Small intestine (tissue), 7 donors: ENCODE results near the gene LGALS9C. TPM values are rescaled to one million over a fixed set of nuclear protein-coding genes. Genes with fewer than 3 reads are reported as not detected.
"Not testable (repeated sequence)": the region's sequence is repeated elsewhere in the genome, so short reads cannot be mapped to it uniquely, and the experiment has no call there.

Source experiments
- DNase-seq, 2 donors: peaks; one replicate each; pipeline versions ENCODE4 v3.0.0 to v3.0.0-alpha.2; 2013
- FAIRE-seq: peaks from 2 replicates; lab custom pipeline; 2012; peaks lifted over from hg19 to GRCh38; lab: Jason Lieb, UNC
- H3K27ac ChIP-seq, 3 donors: one replicate each; pipeline ENCODE4 v1.5.1; 2013; ENCODE audit warnings: low read length in 2 of 3, mild to moderate bottlenecking in 2 of 3, control low read depth in 1 of 3, inconsistent platforms in 1 of 3, low read depth in 1 of 3, moderate library complexity in 1 of 3
- H3K27me3 ChIP-seq, 3 donors: one replicate each; pipeline ENCODE4 v1.6.1; 2013; ENCODE audit warnings: low read length in 3 of 3, inconsistent platforms in 1 of 3; ENCODE audit not compliant: control insufficient read depth in 3 of 3, insufficient read depth in 3 of 3
- H3K36me3 ChIP-seq, 3 donors: one replicate each; pipeline ENCODE4 v1.6.1; 2013; ENCODE audit warnings: low read length in 3 of 3, inconsistent platforms in 1 of 3, low read depth in 1 of 3, mild to moderate bottlenecking in 1 of 3, moderate library complexity in 1 of 3; ENCODE audit not compliant: control insufficient read depth in 3 of 3, insufficient read depth in 2 of 3
- H3K4me1 ChIP-seq, 3 donors: one replicate each; pipeline ENCODE4 v1.6.1; 2013; ENCODE audit warnings: low read length in 2 of 3, inconsistent platforms in 1 of 3, low read depth in 1 of 3, mild to moderate bottlenecking in 1 of 3, moderate library complexity in 1 of 3; ENCODE audit not compliant: control insufficient read depth in 3 of 3, insufficient read depth in 2 of 3
- H3K4me3 ChIP-seq, 3 donors: one replicate each; pipeline ENCODE4 v1.5.1; 2013; ENCODE audit warnings: low read length in 3 of 3, control low read depth in 1 of 3, inconsistent platforms in 1 of 3, low read depth in 1 of 3, mild to moderate bottlenecking in 1 of 3, moderate library complexity in 1 of 3
- H3K9me3 ChIP-seq, 2 donors: one replicate each; pipeline ENCODE4 v1.6.1; 2013; ENCODE audit warnings: low read depth in 1 of 2, low read length in 1 of 2; ENCODE audit not compliant: control insufficient read depth in 2 of 2, insufficient read depth in 1 of 2
- WGBS, 3 donors: extraction: QIAGEN DNeasy Blood & Tissue Kit; methylation state at CpG; one replicate each; pipeline ENCODE4 v1.1.7; 2013; 5-methylcytosine and 5-hydroxymethylcytosine counted together
- polyA plus RNA-seq, 4 donors: library from polyadenylated mRNA; stranded (reverse) in 3 of 4; unstranded in 1 of 4; fragments of 200-250 nt in 3 of 4; fragments of 120-200 nt in 1 of 4; gene quantifications; one replicate each; pipeline versions ENCODE4 v1.2.1 to v1.2.3, GENCODE V29; 2013
- donor health status: healthy with polysubstance abuse.
- donor health status: control.
- donor health status: control.
- donor health status: Bipolar disorder and iron deficiency.
- donor health status: healthy.

Gene LGALS9C
- polyA plus RNA-seq, 4 donors = 1.2 to 18.0 (median 7.2) TPM

DNA sequence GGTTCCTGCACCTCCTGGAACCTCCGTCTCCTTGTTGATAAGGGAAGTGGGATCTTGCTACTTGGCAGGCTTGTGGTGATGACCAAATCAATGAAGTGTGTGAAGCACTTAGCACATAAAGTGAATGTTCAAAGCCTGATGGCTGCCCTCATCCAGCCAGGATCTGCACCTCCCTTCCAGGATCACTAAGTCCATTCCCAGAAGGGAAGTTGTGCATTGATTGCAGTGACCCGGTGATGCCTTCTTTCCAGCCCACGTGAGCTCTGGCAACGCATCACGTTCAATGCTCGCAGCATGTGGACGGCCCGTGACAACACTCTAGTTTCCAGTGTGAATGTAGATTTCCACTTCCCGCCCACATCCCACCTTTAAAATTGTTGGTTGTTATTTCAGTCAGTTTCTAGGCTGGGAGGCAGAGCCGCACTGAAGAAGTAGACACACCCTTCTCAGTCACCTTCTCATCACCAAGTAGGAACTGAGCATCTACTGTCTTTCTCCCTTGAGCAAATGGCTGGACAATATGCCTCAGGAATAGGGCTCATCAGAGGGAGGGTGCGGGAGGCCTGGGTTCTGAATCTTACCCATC is 6.2 kb upstream of the LGALS9C start:
- not testable (repeated sequence) for H3K27me3 ChIP-seq, H3K9me3 ChIP-seq, H3K36me3 ChIP-seq, H3K4me3 ChIP-seq, H3K27ac ChIP-seq, H3K4me1 ChIP-seq, FAIRE-seq, DNase-seq
- 48 to 79% (median 67%) methylated on average over 2 to 7 of the region's 11 CpGs for WGBS, 3 donors

- not testable (repeated sequence) for H3K9me3 ChIP-seq, H3K4me1 ChIP-seq, H3K36me3 ChIP-seq, DNase-seq, FAIRE-seq, H3K27ac ChIP-seq, H3K27me3 ChIP-seq, H3K4me3 ChIP-seq
- WGBS, 3 donors = 74 to 100% (median 93%) methylated on average over 2 to 3 of the region's 4 CpGs
These were observed 2.6 kb upstream of the LGALS9C start for GRCh38 chr17:18473967-18474366.

GRCh38 chr17:18474754-18475153 is 1.8 kb upstream of the LGALS9C start:
- H3K9me3 ChIP-seq, H3K36me3 ChIP-seq, H3K27ac ChIP-seq, DNase-seq, H3K4me3 ChIP-seq, H3K27me3 ChIP-seq, FAIRE-seq, H3K4me1 ChIP-seq: not testable (repeated sequence)
- 65 to 85% (median 80%) methylated on average over 5 to 7 of the region's 7 CpGs for WGBS, 3 donors

GRCh38 chr17:18477367-18477766 is 778 bp downstream of the LGALS9C start:
- FAIRE-seq, H3K27ac ChIP-seq, H3K36me3 ChIP-seq, H3K9me3 ChIP-seq, H3K4me3 ChIP-seq, H3K4me1 ChIP-seq, H3K27me3 ChIP-seq, DNase-seq: not testable (repeated sequence)
- 21 to 71% (median 40%) methylated on average over 2 of the region's 5 CpGs for WGBS, 3 donors

GRCh38 chr17:18478362-18478761 is 1.8 kb downstream of the LGALS9C start:
- not testable (repeated sequence) for H3K36me3 ChIP-seq, DNase-seq, H3K4me3 ChIP-seq, H3K9me3 ChIP-seq, H3K27ac ChIP-seq, H3K27me3 ChIP-seq, FAIRE-seq, H3K4me1 ChIP-seq
- WGBS, 3 donors = 64 to 97% (median 80%) methylated on average over 1 to 7 of the region's 12 CpGs

DNA sequence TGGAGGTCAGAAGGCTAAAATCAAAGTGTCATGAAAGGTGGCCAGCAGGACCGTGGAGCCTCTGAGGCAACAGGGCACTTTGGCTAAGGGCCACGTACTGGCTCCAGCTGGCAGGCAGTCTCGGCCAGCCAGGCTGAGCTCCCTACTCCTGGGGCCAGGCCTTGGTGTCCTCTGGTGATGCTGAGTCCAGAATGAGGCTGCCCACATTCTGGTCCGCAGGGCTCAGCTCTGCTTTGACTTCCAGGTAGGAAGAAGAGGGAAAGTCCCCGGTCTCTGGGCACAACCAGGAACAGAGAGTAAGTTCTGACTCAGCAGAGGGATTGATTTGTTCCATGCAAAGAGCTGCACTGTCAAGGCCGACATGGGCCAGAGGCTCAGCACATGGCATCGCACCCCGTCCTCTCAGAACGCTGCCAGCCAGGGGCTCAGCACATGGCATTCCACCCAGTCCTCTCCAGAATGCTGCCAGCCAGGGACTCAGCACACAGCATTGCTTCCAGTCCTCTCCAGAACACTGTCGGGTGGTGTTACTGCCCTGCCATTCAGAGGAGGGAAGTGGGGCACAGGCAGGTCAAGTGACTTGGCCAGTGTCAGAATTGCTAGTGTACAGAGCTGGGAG is 2.5 kb downstream of the LGALS9C start:
- H3K4me3 ChIP-seq, H3K9me3 ChIP-seq, H3K36me3 ChIP-seq, H3K27me3 ChIP-seq, H3K27ac ChIP-seq, FAIRE-seq, H3K4me1 ChIP-seq: not testable (repeated sequence)
- DNase-seq = peak in 1 of 2 donors; percentile 49
- 30 to 65% (median 60%) methylated on average over 3 to 5 of the region's 10 CpGs for WGBS, 3 donors

DNA sequence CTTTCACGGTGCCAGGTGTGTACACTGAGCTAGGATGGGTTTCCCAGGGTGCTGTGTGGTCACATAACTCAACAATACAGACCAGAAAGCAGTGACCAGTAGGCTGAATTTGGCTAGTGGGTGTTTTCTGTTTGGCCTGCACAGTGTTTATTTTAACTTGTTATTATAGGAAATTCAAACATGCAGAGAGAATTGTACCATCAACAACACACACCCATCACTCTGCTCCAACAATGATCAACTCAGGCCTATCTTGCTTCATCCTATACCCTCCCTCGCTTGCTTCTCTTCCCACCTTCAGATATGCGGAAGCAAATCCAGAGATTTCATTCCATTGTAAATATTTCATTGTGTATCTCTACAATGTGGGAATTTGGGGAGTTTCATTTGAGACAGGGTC is 5.2 kb downstream of the LGALS9C start:
- H3K9me3 ChIP-seq, H3K27me3 ChIP-seq, FAIRE-seq, H3K4me3 ChIP-seq, H3K4me1 ChIP-seq, H3K36me3 ChIP-seq, DNase-seq, H3K27ac ChIP-seq: not testable (repeated sequence)
- WGBS, 3 donors = 87 to 100% (median 89%) methylated on average over 2 of the region's 3 CpGs

DNA sequence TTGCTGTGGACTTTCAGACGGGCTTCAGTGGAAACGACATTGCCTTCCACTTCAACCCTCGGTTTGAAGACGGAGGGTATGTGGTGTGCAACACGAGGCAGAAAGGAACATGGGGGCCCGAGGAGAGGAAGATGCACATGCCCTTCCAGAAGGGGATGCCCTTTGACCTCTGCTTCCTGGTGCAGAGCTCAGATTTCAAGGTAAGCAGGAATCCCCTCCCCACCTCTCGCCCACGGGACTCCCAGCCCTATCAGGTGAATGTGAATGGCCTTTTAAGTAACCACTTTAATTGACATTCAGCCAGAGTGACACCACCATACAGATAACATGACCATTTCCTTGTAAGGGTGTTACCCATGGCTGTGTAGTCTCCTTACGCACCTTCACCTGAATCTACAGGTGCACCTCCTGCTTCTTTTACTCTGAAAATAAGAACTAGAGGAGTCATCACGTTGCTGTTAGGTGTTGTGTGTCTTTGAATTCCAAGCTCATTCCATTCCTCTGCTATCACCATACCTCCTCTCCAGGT is 9.4 kb downstream of the LGALS9C start:
- FAIRE-seq = not testable (repeated sequence)
- WGBS, 3 donors = 42 to 56% (median 54%) methylated on average over 2 to 5 of the region's 10 CpGs

More for the DNA sequence above, 9.4 kb downstream of the LGALS9C start:
- not testable (repeated sequence) for H3K4me1 ChIP-seq, H3K27ac ChIP-seq, H3K27me3 ChIP-seq, H3K4me3 ChIP-seq, H3K36me3 ChIP-seq, H3K9me3 ChIP-seq, DNase-seq
